HG03520 (cell line): ENCODE data around the gene SCO2.
"Not testable (repeated sequence)": the region's sequence is repeated elsewhere in the genome, so short reads cannot be mapped to it uniquely, and the experiment has no call there.

Experiments used
- ATAC-seq: cut with Tn5 transposase; IDR thresholded peaks from one replicate; pipeline ENCODE4 v1.9.1; 2021; ENCODE audit warnings: mild to moderate bottlenecking, moderate library complexity; ENCODE audit not compliant: unreplicated experiment

SCO2 gene

DNA sequence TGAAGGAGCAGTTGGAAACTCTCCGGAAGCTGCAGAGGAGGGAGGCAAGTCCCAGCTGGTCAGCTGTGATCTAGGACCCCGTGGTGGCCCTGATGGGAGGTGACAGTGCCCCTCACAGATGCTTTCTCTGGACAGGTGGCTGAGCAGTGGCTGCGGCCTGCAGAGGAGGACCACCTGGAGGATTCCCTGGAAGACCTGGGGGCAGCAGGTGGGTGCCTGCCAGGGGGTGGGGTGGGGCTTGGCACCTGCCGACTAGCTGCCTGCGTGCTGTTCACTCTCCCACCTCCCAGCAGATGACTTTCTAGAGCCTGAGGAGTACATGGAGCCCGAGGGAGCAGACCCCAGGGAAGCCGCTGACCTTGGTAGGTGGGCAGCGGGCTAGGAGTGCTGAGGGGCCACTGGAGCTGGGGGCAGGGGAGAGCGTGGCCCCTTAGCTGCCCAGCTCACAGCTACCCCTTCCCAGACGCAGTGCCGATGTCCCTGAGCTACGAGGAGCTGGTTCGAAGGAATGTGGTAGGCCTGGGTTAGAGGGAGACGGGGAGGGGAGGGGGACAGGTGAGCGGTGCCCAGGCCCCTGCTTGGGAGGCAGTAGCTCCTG is 3.1 kb downstream of the SCO2 start:
- no peak for ATAC-seq

DNA sequence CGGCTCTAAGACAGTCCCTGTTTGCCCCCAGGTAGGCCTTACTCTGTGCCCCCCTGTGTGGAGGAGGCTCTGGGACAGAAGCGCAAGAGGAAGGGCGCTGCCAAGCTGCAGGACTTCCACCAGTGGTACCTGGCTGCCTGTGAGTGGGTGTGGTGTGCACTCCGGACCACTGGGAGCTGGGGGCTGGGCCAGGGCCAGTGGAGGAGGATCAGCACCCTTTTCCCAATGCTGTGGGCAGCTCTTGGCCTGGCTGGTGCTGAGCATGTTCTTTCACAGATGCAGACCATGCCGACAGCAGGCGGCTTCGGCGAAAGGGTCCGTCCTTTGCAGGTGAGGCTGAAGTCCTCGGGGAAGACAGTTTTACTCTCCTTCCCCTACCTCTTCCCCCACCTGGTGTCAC is 3.7 kb downstream of the SCO2 start:
- no peak for ATAC-seq

DNA sequence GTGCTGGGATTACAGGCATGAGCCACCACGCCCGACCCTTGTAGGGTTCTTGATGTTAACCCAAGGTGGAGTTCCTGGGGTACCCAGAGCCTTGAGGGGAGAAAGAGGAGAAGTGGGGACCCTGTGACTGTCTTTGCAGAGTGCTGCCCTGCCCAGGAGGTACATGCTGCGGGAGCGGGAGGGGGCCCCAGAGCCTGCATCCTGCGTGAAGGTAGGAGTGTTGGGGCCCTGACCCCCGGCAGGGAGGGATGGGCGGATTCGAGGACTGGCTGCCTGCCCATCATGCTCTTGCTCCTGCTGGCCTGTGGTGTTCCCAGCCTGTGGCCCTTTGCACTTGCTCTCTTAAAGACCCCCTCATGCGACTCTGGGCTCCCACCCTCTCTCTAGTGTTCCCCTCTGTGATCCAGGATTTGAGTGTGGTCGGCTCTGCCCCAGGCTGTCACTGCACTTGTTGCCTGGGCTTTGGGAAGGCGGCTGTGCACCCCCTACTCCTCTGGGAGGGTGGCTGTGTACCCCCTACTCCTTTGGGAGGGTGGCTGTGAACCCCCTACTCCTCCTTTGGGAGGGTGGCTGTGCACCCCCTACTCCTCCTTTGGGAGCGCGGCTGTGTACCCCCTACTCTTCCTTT is 4.5 kb downstream of the SCO2 start:
- ATAC-seq: no peak

DNA sequence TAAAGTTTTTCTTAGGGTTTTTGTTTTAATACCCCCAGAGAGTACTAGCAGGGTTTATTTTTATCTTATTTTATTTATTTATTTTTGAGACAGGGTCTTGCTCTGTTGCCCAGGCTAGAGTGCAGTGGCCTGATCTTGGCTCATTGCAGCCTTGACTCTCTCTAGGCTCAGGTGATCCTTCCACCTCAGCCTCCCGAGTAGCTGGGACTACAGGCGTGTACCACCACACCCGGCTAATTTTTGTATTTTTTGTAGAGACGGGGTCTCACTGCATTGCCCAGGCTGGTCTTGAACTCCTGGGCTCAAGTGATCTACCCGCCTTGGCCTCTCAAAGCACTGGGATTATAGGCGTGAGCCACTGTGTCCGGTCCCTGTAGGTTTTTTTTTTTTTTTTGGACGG is 5.2 kb downstream of the SCO2 start:
- ATAC-seq: not testable (repeated sequence)

DNA sequence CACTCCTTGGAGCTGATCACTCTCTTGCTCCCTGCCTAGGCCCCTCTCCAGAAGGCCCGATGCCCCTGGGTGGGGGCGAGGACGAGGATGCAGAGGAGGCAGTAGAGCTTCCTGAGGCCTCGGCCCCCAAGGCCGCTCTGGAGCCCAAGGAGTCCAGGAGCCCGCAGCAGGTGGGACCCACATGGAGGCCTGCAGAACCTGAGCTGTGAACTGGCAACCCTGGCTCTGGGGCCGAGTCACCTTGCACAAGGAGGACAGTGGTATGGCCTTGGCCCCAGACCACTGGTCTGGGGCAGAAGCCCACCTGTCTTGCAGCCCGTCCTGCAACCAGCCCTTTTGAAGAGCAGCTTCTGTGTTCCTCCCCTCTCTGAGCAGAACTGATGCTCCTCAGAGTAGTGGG is 6.2 kb downstream of the SCO2 start:
- ATAC-seq: no peak

DNA sequence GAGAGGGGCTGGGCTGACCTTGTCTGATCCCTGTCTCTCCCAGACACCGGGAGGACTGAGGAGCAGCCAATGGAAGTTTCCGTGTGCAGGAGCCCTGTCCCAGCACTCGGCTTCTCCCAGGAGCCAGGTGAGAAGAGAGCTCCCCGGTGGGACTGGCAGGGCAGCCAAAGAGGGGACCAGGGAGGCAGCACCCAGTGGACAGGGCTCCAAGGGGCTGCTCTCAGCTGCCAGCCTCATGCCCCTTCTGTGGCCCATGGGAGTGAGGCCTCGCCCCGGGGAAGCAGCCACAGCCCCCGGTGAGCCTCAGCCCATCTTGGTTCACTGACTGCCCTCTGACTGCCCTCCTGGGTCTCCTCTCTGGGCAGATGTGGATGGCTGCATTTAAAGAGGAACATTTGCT is 6.8 kb downstream of the SCO2 start:
- no peak for ATAC-seq

DNA sequence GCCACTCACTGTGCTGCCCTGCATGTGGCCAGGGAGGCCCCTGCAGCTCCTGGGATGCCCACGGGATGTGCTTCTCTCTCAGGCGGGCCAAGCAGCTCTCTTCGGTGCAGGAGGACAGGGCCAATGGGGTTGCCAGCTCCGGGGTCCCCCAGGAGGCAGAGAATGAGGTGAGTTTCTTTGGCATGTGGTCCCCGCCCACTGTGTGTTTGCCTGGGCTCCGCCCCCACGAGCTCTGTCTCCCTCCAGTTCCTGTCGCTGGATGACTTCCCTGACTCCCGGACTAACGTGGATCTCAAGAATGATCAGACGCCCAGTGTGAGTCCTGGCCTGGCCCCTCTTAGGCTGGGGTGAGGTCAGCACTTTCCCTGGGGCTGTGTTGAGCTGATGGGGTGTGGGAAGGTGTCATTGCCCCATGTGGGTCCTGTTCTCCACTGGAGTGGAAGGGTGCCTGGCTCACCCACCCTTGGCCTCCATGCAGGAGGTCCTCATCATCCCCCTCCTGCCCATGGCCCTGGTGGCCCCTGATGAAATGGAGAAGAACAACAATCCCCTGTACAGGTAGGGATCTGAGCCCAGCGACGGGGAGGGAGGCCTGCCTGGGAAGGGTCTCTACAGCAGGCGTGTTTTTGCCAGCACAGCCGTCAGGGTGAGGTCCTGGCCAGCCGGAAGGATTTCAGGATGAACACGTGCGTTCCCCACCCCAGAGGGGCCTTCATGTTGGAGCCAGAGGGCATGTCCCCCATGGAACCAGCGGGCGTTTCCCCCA is 7.7 kb downstream of the SCO2 start:
- ATAC-seq: no peak

DNA sequence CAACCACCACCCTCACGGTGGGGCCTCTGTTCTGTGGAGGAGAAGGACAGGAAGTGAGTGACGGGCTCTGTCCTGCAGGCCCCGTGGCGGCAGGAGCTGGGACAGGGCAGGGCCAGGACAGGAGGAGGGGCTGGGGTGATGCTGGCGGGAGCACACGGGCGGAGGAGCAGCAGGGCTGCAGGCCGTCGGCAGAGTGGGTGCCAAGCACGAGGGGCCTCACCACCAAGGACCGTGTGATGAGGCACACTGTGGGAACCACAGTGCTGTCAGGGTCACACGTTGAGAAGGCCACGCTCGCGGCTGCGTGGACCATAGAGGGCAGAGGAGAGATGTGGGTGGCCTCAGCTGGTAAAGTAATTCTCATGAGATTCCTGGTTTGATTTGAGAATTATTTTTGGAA is 8.5 kb downstream of the SCO2 start:
- ATAC-seq: no peak

DNA sequence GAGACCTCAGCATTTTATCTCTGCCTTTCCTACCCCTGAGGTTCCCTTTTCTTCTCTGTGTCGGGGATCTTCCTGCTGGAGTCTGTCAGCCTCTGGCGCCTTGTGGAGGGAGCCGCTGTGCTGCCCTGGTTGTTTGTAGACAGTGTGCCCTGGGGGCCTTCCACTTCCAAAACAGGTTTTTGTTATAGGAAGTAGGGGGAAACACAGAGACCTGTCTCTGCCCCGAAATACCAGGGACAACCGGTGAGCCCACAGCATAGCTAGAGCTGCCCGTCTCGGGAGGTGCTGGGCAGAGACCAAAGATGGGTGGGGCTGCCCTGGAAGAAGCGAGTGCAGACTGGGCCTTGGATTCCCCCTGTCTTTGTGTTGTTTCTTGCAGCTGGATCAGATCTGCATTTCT is 9.3 kb downstream of the SCO2 start:
- no peak for ATAC-seq

DNA sequence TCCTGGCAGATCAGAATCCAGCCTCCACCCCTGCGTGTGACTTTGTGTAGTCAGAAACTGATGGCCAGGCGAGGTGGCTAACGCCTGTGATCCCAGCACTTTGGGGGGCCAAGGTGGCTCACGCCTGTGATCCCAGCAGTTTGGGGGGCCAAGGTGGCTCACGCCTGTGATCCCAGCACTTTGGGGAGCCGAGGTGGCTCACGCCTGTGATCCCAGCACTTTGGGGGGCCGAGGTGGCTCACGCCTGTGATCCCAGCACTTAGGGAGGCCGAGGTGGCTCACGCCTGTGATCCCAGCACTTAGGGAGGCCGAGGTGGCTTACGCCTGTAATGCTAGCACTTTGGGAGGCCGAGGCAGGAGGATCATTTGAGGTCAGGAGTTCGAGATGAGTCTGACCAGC is 12.2 kb downstream of the SCO2 start:
- no peak for ATAC-seq

DNA sequence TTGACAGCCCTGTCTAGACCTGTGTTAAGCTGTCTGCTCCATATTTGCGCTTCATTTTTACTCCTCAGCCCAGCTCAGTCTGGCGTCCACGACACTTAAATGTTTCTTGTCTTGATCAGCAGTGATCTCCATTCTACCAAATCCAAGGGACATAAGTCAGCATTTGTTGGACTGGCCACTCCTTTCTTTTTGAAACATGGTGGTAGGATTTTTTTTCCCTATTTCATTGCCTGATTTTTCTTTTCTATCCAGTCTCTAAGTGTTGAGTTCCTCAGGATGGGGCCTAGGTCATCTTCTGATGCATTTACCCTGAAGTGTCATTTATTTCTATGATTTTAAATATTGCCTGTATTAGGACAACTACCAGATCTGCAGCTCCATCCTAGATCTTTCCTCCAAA is 16.5 kb downstream of the SCO2 start:
- no peak for ATAC-seq

DNA sequence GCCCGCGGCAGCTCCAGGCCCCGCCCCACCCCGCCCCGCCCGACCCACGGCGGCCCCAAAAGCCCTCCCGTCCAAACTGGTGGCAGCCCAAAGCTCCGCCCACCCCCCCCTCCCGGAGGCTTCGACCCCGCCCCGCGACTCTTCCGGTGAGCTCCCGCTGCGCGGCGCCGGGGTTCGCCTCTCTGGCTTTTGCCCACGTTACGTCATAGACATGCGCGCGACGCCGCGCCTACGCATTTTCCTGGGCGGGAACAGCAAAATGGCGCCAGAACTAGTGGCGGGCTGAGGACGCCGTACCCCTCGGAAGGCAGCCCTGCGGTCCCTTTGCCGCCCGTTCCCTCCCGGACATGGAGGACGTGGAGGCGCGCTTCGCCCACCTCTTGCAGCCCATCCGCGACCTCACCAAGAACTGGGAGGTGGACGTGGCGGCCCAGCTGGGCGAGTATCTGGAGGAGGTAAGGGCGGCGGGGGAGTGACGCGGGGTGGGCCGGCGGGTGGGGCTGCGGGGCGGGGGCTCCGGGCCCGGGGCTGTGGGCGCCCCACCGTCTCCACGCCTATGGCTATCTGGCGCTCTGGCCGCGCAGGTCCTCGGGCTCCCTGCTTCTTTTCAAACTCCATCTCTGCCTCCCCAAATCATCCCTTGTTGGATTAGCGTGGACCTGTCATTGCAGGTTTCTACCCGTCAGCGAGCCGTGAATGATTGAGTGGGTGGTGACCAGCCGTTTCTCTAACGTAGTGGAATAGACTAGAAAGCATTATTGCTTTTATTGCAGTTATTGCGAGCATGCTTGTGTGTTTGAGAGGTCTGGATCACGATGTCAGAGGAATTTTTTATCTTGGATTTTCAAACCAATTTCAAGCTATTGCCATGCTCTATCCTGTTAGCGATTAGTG is 17.2 kb downstream of the SCO2 start, which contains the start of gene NCAPH2:
Gene NCAPH2 (plus strand): TSS at position 234 of the 894 bp plus-strand sequence. CDS start 114 bp downstream, at position 348.
- ATAC-seq: peak; percentile 62

DNA sequence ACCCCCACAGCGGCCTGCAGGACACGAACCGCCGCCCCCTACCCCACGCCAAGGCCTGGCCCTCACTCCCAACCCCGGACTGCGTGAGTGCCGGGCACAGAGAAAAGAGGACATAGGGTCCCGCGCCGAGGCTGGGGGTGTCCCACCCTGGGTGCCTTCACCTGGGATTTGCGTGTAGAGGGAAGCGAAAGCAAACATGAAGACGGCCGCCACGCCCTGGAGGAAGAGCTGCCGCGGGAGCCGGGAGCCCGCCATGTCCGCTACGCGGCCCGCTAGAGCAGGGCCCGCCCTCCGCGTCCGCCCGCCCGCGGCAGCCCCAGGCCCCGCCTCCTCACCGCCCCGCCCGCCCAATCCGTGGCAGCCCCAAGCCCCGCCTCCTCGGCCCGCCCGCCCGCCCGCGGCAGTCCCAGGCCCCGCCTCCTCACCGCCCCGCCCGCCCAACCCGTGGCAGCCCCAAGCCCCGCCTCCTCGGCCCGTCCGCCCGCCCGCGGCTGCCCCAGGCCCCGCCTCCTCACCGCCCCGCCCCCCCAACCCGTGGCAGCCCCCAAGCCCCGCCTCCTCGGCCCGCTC is 17.9 kb downstream of the SCO2 start, which contains the start of gene LMF2:
Gene LMF2 (minus strand): TSS at position 282 of the 570 bp plus-strand sequence. CDS start 27 bp downstream, at position 255.
- peak; percentile 41 for ATAC-seq

DNA sequence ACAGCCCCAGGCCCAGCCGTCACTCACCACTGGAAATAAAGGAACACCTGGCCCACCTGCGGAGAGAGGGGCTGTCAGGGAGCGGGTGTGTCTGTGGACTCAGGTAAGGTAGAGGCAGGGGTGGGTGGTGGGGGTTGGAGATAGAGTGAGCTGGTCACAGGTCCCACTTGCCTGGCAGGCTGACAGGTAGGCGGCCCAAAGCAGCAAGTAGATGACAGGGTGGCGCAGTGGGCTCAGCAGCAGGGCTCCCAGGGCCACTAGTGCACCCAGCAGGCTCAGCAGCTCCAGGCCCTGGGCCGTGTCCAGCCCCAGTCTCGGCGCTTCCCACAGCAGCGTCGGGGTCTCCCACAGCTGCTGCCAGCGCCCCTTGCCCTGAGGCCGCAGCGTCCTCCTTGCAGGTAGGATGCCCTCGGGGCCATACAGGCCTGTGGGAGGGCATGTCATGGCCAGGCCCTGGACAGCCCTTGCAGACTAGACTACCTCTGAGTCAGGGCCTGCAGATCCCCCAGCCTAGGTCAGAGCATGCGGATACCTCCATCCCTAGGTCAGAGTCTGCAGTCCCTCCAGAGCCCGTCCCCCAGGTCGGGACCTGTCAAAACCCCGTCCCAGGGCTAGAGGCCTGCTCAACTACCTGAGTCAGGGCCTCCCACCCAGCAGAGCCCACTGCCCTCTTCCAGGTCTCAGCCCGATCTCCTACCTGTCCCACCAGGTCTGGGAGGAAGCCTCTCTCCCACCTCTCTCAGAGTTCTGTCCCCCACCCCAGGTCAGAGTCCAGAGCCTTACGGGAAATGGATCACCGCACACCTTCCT is 18.6 kb downstream of the SCO2 start:
- no peak for ATAC-seq

DNA sequence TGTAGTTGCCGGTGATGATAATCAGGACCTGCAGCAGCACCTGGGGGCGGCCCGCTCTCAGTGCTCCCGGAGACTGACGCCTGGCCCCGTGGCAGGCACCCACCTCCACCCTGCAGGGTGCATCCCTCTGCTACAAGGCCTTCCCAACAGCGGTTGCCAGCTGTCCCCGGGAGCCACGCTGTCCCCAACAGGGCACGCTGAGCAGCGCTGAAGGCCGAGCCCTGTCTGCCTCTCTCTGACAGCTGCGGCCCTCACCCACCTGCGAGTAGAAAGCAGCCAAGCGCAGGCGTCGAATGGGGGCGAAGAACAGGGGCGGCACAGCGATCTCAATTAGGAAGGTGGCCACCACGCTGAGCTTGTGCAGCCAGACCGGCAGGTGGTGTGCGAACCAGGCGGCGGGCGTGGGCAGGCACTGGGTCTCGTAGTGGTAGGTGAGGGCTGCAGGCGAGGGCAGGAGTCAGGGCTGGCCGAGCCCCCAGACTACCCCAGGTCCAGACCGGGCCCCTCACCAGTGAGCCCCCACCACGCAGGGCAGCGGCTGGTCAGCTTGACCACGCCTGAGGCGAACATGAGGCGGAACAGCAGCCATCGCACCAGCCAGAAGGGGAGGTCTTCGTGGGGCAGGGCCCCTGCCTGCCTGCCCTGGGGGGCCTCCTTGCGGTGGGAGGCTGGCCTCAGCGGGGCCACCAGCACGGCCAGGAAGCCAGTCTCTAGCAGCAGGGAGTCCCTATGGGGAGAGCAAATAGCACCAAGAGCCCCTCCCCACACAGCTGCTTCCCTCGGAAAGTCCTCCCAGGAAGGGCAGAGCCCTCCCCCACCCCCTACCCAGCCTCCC is 19.4 kb downstream of the SCO2 start:
- no peak for ATAC-seq

DNA sequence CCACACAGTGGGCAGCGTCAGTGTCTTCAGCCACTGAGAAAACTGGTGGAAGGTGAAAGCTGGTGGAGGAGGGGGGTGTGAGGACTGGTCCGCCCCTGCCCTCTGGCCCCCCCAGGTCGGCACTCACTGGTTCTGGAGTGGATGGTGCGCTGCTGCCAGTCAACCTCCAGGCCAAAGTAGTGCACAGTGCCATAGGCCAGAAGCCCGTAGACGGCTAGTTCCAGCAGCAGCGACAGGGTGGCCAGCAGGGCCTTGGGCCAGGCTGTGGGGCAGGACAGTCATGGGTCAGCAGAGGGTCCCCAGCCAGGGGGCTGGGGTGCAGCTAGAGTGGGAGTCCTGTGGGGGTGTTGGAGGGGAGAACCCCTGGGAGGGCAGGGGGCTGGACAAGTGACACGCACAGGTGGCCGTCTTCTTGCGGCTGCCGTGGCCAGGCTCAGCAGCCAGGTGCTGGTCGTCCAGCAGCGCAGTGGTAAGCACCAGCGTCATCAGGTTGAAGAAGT is 20.1 kb downstream of the SCO2 start:
- no peak for ATAC-seq

DNA sequence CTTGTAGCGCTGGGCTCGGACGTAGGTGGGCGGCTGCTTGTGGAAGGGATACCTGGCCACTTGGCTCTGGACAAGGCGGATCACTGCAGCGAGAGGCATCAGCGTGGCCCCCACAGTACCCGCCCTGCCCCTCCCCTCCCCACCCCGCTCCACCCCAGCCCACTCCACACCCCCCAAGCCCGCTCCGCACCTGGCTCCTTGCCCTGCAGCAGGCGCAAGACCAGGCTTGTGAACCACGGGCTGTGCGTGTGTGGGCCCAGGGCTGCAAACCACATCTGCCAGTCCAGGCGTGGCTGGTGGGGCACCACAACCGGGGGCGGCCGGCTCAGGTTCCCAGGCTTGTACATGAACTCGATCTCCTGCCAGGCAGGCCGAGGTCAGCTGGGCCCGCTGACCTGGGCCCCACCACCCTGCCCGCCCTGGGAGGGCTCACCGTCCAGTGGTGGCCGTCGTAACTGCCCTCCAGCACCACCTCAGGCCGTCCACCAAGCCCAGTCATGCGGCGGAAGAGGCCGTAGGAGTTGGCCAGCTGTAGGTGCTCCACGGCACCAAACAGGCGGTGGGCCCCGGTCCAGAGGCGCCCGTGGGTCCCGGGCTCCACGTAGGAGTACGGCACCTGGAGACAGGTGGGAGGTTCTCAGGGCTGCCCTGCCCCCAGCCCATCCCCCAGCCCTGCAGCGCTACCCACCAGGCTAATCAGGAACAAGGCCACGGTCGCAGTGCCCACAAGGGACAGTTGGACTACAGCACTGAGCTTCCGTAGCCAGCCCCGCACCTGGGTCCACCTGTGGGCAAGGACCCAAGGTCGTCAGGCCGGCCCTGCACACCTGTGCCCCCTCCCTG is 20.8 kb downstream of the SCO2 start:
- no peak for ATAC-seq
